NCI-H2196 treated with DMSO at 0.1 percent for 48 hours (cell line): ENCODE data around the gene MREG.
"Not testable (repeated sequence)": the region's sequence is repeated elsewhere in the genome, so short reads cannot be mapped to it uniquely, and the experiment has no call there.

ENCODE experiments used
- DNase-seq: peaks from one replicate; lab custom pipeline; 2025; ENCODE audit not compliant: unreplicated experiment; lab: John Stamatoyannopoulos, UW

Gene MREG

GRCh38 chr2:215994911-215995310 is 18.4 kb downstream of the MREG start:
- no peak for DNase-seq

- not testable (repeated sequence) for DNase-seq
Observed at GRCh38 chr2:215988556-215989207, 24.7 kb downstream of the MREG start.

- no peak for DNase-seq
Observed at GRCh38 chr2:215985257-215985656, 28.1 kb downstream of the MREG start.

GRCh38 chr2:215984661-215985060 is 28.7 kb downstream of the MREG start:
- no peak for DNase-seq

GRCh38 chr2:215983581-215984351 is 29.6 kb downstream of the MREG start:
- DNase-seq, result no peak

GRCh38 chr2:215982465-215982875 is 30.9 kb downstream of the MREG start:
- DNase-seq, result peak; percentile 35

- DNase-seq, result no peak
Observed at GRCh38 chr2:215981115-215981514, 32.2 kb downstream of the MREG start.

- no peak for DNase-seq
Observed at GRCh38 chr2:215979620-215980019, 33.7 kb downstream of the MREG start.

- DNase-seq, result no peak
Observed at GRCh38 chr2:215974700-215975429, 38.5 kb downstream of the MREG start.

GRCh38 chr2:215973954-215974699 is 39.2 kb downstream of the MREG start:
- DNase-seq, result no peak

- DNase-seq, result no peak
Observed at GRCh38 chr2:215973145-215973792, 40.1 kb downstream of the MREG start.

- DNase-seq, result no peak
Observed at GRCh38 chr2:215971671-215972070, 41.7 kb downstream of the MREG start.

- not testable (repeated sequence) for DNase-seq
Observed at GRCh38 chr2:215970894-215971293, 42.5 kb downstream of the MREG start.

- no peak for DNase-seq
Observed at GRCh38 chr2:215970425-215970824, 42.9 kb downstream of the MREG start.

- DNase-seq, result no peak
Observed at GRCh38 chr2:215969131-215969841, 44.1 kb downstream of the MREG start.

- DNase-seq, result no peak
Observed at GRCh38 chr2:215968499-215968898, 44.9 kb downstream of the MREG start.

GRCh38 chr2:215967590-215968378 is 45.6 kb downstream of the MREG start:
- DNase-seq, result no peak

GRCh38 chr2:215966951-215967350 is 46.4 kb downstream of the MREG start:
- no peak for DNase-seq

- no peak for DNase-seq
Observed at GRCh38 chr2:215966274-215966673, 47.1 kb downstream of the MREG start.
